Measurements from ENCODE around the gene DMBX1. TPM values are rescaled to one million over a fixed set of nuclear protein-coding genes. Genes with fewer than 3 reads are reported as not detected.

The DMBX1 gene
- not detected in 2 replicates for total RNA-seq (2012; rRNA removed)
- polyA plus RNA-seq (2012; rRNA removed), result not detected in 2 replicates
- polyA plus RNA-seq (2012; cell fraction: cytosol; rRNA removed), result not detected in 2 replicates
- not detected in 2 replicates for polyA plus RNA-seq (2012; cell fraction: nucleus; rRNA removed; ENCODE audit: low replicate concordance)
- Bru-seq, nascent RNA, result not detected
- not detected for BruChase-seq, experiment 1, labeled RNA remaining after a 6-hour chase
- BruChase-seq, experiment 2, labeled RNA remaining after a 2-hour chase, result not detected
- long read RNA-seq, result 0 reads

GRCh38 chr1:46489638-46490405, at the start of gene DMBX1:
DMBX1 (plus strand) TSS chr1:46489836; CDS start chr1:46507011, 17,175 bp downstream.
- Histone ChIP-seq H2BK20ac (ENCODE audit: low read depth, low read length) (no peak within 1 kb of the TSS), H3K18ac (ENCODE audit: low read depth, low read length) (no peak within 1 kb of the TSS), H4K91ac (ENCODE audit: insufficient read depth, low read depth, low read length) (no peak within 1 kb of the TSS), H3K79me1 (ENCODE audit: low read depth in 1 of 2, low read length in 2 of 2) (no peaks in the 10 kb centered on the region), H3K14ac (replicated peaks; ENCODE audit: low read depth, low read length) (no peak within 1 kb of the TSS), H3K9me3 (ENCODE audit: control insufficient read depth, insufficient read depth, low read length) (peaks cover 2% of the 10 kb centered on the region; the same call in 1 of the 2 replicates), H3K36me3 (ENCODE audit: control insufficient read depth, insufficient read depth, low read length) (no peaks in the 10 kb centered on the region), H3K4me3 (ENCODE audit: insufficient read depth, low read depth, low read length) (no peak within 1 kb of the TSS), H3K9ac (ENCODE audit: low read depth, low read length) (no peak within 1 kb of the TSS), H3K27ac (ENCODE audit: insufficient read depth, low read length) (no peak within 1 kb of the TSS), H2BK5ac (ENCODE audit: low read depth, low read length, poor library complexity, severe bottlenecking) (no peak within 1 kb of the TSS), H4K5ac (ENCODE audit: low read depth, low read length) (no peak within 1 kb of the TSS), H2AK5ac (ENCODE audit: low read depth, low read length) (no peak within 1 kb of the TSS), H3K4ac (ENCODE audit: low read depth, low read length) (no peak within 1 kb of the TSS), H2AFZ (replicated peaks; ENCODE audit: low read length, poor library complexity) (peak within 1 kb of the TSS; percentile 44), H2BK120ac (ENCODE audit: low read depth, low read length) (no peak within 1 kb of the TSS), H3K56ac (ENCODE audit: extremely low read depth, insufficient read depth, low read length) (no peak within 1 kb of the TSS), H3K4me1 (ENCODE audit: control insufficient read depth, insufficient read depth, low read length) (no peaks in the 10 kb centered on the region), H3K9me1 (ENCODE audit: insufficient read depth, low read length) (no peaks in the 10 kb centered on the region), H4K20me1 (ENCODE audit: insufficient read depth, low read length) (peaks cover 13% of the 10 kb centered on the region; the same call in 1 of the 2 replicates), H3K27me3 (ENCODE audit: control insufficient read depth, insufficient read depth, low read length) (peaks cover 96% of the 10 kb centered on the region), H4K8ac (ENCODE audit: low read depth in 2 of 2, low read length in 2 of 2) (no peak within 1 kb of the TSS), H3K4me2 (ENCODE audit: low read depth, low read length) (no peak within 1 kb of the TSS), H3K23ac (ENCODE audit: low read depth, low read length) (no peak within 1 kb of the TSS; the same call in 1 of the 2 replicates), H2AK9ac (replicated peaks; ENCODE audit: low read depth, low read length, poor library complexity) (peak within 1 kb of the TSS; percentile 50), H2BK15ac (ENCODE audit: low read depth, low read length) (no peak within 1 kb of the TSS)
- peak; percentile 65 for ATAC-seq (ENCODE audit: low read depth)
- WGBS, 2 experiments (ENCODE audit: extremely low coverage in 2 of 2, insufficient read length in 1 of 2), result 2% methylated on average over 42 of the region's 74 CpGs; no CpG with 5 or more reads in 1 of the 2 experiments
- dilution Hi-C loops (cut with HindIII; ENCODE audit: low sequenced_read_pairs, unreplicated experiment), result no loop called here
- TF ChIP-seq ELK1 (IDR thresholded peaks at IDR 0.05; ENCODE audit: borderline replicate concordance, low read depth, low read length), result no peak
- TF ChIP-seq SMC3 (IDR thresholded peaks at IDR 0.05; ENCODE audit: low read depth, low read length), result no peak
- TF ChIP-seq MAFK (IDR thresholded peaks at IDR 0.05; ENCODE audit: low read depth, low read length), result no peak
- no peak for TF ChIP-seq NFE2L2 (IDR thresholded peaks at IDR 0.05; ENCODE audit: low read depth, low read length)
- TF ChIP-seq CTCF (conservative IDR thresholded peaks at IDR 0.05; ENCODE audit: low read depth, low read length), result no peak
- no peak for TF ChIP-seq RAD21 (IDR thresholded peaks at IDR 0.05; ENCODE audit: low read length)
- TF ChIP-seq RFX5 (IDR thresholded peaks at IDR 0.05; ENCODE audit: low read depth, low read length), result no peak
- TF ChIP-seq BHLHE40 (IDR thresholded peaks at IDR 0.05; ENCODE audit: low read depth, low read length), result no peak
- no peak for TF ChIP-seq FOS (IDR thresholded peaks at IDR 0.05; ENCODE audit: low read depth, low read length)
- intact Hi-C loops (cut with micrococcal nuclease), result no loop called here
- ChIA-PET POLR2A (ENCODE audit: unreplicated experiment) (no interaction called here), CTCF (interaction anchor here (1.6 kb wide), 1 partner anchor 13 kb away, joined by 4 read pairs; no protein-coding TSS in a partner anchor)
- no TSS peak for BruUV-seq (replicated peaks)
- DNase-seq, result no peak
- in situ Hi-C loops (cut with MboI; ENCODE audit: low sequenced_read_pairs), result no loop called here
